Posterior cingulate gyrus (tissue), 11 donors: Measurements from ENCODE around the gene ACE.

Experiments used
- DNase-seq, 10 donors: peaks; one replicate each; pipeline versions ENCODE4 v3.0.0 to v3.0.0-alpha.2; 2020 to 2021; ENCODE audit warnings: mixed read lengths in 3 of 10
- intact Hi-C: fragments of 100-400 bp; cut with DNase I; formaldehyde crosslinking; loops from one replicate; pipeline ENCODE4 v1.15.1; 2023

ACE gene

DNA sequence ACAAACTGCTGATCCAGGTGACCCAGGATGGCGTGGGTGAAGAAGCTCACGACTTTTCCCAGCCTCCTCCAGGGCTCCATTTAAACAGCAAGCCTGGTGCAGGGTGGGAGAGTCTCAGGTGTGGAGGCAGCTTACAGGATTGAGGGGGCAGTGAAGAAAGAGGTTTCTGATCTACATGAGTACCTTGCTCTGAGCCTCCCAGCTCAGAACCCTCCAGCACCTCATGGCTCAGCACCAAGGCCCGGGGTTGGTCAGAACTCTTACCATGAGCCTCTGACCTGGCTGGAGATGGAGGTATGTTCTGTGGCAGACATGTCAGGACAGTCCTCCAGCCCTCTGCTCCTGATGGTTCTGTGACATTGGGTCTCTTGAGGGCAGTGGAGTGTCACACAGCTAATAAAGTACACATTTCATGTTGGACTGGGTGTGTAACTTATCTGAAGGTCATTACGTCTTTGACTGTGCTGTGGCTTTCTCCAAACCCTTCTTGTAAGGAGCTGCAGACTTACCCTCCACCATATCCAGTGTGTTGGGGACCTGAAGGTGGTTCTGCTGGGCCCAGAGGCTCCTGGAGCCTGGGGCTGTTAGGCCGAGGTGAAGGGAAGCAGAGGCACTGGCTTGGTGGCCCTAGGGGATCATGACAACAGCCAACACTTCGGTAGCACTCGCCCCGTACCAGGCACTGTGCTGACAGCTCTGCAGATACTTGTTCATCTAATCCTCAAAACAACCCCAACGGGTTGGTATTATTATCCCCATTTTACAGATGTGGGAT, 69.6 kb downstream of the ACE start:
- peak in 1 of 10 donors; percentile 55 for DNase-seq
- intact Hi-C loops, result loop anchor here (10.0 kb wide), 1 partner anchor 102 kb away; the partner anchor contains the start of gene CYB561

- intact Hi-C loops, result loop anchor here (10.0 kb wide), 1 partner anchor 102 kb away; the partner anchor contains the start of gene CYB561
Measured at GRCh38 chr17:63547083-63547523, 70.2 kb downstream of the ACE start.

More at GRCh38 chr17:63547083-63547523, 70.2 kb downstream of the ACE start:
- DNase-seq, result no peak
